Epithelial cell of esophagus (primary cell): ENCODE results near the gene LRPAP1.
"Not testable (repeated sequence)": the region's sequence is repeated elsewhere in the genome, so short reads cannot be mapped to it uniquely, and the experiment has no call there.

ENCODE experiments used
- DNase-seq: peaks from one replicate; pipeline ENCODE4 v3.0.0; 2010; ENCODE audit warnings: low read depth
- H3K4me3 ChIP-seq: 2 replicates; pipeline ENCODE4 v1.5.1; 2011; ENCODE audit warnings: mild to moderate bottlenecking, low read length, control low read depth
- CTCF ChIP-seq: IDR thresholded peaks from 2 replicates; pipeline ENCODE4 v1.5.1; 2011; ENCODE audit warnings: low read depth, mild to moderate bottlenecking, low read length, control low read depth, inconsistent platforms; ENCODE audit not compliant: insufficient read depth; ENCODE audit errors: missing control alignments

Gene LRPAP1

GRCh38 chr4:3515646-3516045, 16.6 kb downstream of the LRPAP1 start:
- TF ChIP-seq CTCF: no peak
- H3K4me3 ChIP-seq: no peak overlapping the region
- DNase-seq: no peak

GRCh38 chr4:3514806-3515501, 17.3 kb downstream of the LRPAP1 start:
- TF ChIP-seq CTCF: peak; percentile 50
- H3K4me3 ChIP-seq: no peak overlapping the region
- peak; percentile 27 for DNase-seq

- no peak for DNase-seq
- TF ChIP-seq CTCF: no peak
- H3K4me3 ChIP-seq: no peak overlapping the region
Measured at GRCh38 chr4:3514221-3514780, 17.9 kb downstream of the LRPAP1 start.

GRCh38 chr4:3513807-3514206, 18.4 kb downstream of the LRPAP1 start:
- DNase-seq: no peak

GRCh38 chr4:3512719-3513118, 19.5 kb downstream of the LRPAP1 start:
- no peak overlapping the region for H3K4me3 ChIP-seq
- no peak for DNase-seq
- no peak for TF ChIP-seq CTCF

More at GRCh38 chr4:3513807-3514206, 18.4 kb downstream of the LRPAP1 start:
- TF ChIP-seq CTCF: no peak
- H3K4me3 ChIP-seq: no peak overlapping the region

DNA sequence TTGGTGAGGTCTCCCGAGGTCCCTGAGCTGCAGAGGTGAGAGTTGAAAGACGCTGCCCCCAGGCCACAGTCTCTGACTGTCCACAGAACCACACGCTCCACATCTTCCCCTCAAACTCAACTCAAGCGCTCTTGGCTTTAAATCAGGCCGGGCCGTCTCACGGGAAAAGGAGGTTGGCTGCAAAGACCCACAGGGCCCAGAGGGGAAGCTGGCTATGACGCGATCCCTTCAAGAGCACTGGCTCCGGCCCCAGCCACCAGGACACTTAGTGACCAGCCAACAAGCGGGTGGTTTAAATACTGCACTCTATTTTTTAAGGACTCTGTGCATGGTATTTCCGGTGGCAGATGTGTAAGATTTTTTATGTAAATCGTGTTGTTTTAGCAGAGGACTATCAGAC, 19.9 kb downstream of the LRPAP1 start:
- no peak overlapping the region for H3K4me3 ChIP-seq
- TF ChIP-seq CTCF: no peak
- DNase-seq: no peak

DNA sequence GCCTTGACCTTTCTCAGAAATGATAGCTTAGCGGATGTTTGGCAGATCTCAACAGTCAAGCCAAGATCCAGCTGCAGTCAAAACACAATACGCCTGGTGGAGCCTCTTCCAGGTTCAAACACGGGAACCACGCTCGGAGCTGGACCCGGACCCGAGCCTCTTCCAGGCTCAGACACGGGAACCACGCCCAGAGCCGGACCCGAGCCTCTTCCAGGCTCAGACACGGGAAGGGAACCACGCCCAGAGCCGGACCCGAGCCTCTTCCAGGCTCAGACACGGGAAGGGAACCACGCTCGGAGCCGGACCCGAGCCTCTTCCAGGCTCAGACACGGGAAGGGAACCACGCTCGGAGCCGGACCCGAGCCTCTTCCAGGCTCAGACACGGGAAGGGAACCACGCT, 20.6 kb downstream of the LRPAP1 start:
- H3K4me3 ChIP-seq, DNase-seq: not testable (repeated sequence)
